GM12873 (cell line): Measurements from ENCODE around the gene PRR27.

Experiments used
- TF ChIP-seq, protein P1 (sequence below): IDR thresholded peaks from 2 replicates; pipeline ENCODE4 v1.5.1; 2012; ENCODE audit warnings: low read depth, mild to moderate bottlenecking, moderate library complexity, low read length, control low read depth; ENCODE audit not compliant: insufficient read depth; ENCODE audit errors: missing control alignments

The PRR27 gene

DNA sequence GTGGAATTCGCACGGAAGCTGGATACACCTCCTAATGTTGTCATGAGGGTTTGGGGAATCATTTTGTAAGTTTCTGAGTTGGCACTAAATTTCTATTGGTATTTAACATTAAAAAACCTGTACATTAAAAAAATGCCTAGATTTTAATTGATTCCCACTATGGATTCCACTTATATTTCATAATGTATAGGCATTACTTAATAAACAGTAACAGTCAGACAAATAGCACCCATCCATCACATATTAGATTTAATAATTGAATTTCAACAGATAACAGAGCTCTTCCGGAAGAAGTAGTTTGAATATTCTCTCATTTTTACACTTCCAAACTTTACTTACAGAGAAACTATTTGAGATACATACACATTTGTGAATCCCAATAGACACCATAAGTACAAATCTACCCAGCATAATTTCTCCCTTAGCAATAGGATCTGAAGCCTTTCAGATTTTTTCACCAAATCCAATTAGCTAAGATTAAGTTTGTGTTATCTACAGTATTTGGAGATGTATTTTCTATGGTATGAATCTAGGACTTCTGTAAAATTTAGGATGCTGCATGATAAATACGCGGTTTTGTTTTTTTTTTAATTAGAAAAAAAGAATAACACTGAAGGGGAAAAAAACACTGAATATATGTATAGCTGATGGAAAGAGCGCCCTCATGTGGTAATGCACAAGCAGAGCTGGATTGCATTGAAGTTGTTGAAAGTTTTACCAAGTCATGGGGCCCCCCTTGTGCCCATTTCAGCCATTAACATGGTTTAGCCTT, 29.3 kb downstream of the PRR27 start:
- TF ChIP-seq, protein P1, sequence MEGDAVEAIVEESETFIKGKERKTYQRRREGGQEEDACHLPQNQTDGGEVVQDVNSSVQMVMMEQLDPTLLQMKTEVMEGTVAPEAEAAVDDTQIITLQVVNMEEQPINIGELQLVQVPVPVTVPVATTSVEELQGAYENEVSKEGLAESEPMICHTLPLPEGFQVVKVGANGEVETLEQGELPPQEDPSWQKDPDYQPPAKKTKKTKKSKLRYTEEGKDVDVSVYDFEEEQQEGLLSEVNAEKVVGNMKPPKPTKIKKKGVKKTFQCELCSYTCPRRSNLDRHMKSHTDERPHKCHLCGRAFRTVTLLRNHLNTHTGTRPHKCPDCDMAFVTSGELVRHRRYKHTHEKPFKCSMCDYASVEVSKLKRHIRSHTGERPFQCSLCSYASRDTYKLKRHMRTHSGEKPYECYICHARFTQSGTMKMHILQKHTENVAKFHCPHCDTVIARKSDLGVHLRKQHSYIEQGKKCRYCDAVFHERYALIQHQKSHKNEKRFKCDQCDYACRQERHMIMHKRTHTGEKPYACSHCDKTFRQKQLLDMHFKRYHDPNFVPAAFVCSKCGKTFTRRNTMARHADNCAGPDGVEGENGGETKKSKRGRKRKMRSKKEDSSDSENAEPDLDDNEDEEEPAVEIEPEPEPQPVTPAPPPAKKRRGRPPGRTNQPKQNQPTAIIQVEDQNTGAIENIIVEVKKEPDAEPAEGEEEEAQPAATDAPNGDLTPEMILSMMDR, result peak; percentile 70

GRCh38 chr4:70183940-70184246, 29.9 kb downstream of the PRR27 start:
- TF ChIP-seq, protein P1, result no peak

GRCh38 chr4:70187216-70187615, 33.2 kb downstream of the PRR27 start:
- TF ChIP-seq, protein P1, result no peak

DNA sequence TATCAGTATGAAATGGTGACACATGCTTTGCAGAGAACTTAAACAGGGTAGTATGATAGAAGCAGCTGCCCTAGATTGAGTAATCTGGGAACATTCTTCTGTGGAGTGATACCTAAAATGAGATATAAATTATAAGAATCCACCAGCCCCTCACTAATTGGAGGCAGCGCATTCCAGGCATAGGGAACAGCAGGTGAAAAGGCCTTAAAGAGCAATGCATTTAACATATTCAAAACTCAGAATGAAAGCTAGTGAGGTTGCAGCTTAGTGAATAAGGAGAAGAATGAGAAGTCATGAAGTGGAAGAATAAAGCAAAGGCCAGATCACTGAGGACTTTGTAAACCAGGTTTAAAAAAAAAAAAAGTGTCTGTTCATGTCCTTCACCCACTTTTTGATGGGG, 36.5 kb downstream of the PRR27 start:
- TF ChIP-seq, protein P1, result no peak

- TF ChIP-seq, protein P1, result no peak
These were observed 37.6 kb downstream of the PRR27 start for GRCh38 chr4:70191647-70192046.

- TF ChIP-seq, protein P1, result no peak
These were observed 38.9 kb downstream of the PRR27 start for GRCh38 chr4:70192895-70193294.

GRCh38 chr4:70195425-70195824, 41.4 kb downstream of the PRR27 start, which contains the start of gene ODAM:
Gene ODAM, plus strand, starts transcription at chr4:70195725. Its CDS starts 819 bp downstream, at chr4:70196544.
- TF ChIP-seq, protein P1, result no peak
